A549 (cell line): ENCODE data around the gene IQCN. TPM values are rescaled to one million over a fixed set of nuclear protein-coding genes. Genes with fewer than 3 reads are reported as not detected.

ENCODE experiments used
- ATAC-seq, 2 experiments: fragments of 200-7000 bp in 1 of 2; fragments of >200 bp in 1 of 2; cut with Nextera tagmentation in 1 of 2; cut with Tn5 transposase in 1 of 2; 3 replicates each; pipeline versions ENCODE4 v1.8.0 to v1.9.1; 2018 to 2020; ENCODE audit warnings: mild to moderate bottlenecking in 1 of 2, moderate library complexity in 1 of 2
- CTCF ChIA-PET: fragments of 300-600 bp; sonication (Branson Sonifier 250); formaldehyde crosslinking; extraction: SDS; loops from one replicate; lab custom pipeline; 2021; ENCODE audit warnings: antibody characterized with exemption, inconsistent platforms; lab: Yijun Ruan, JAX
- POLR2A ChIA-PET: fragments of 350-600 bp; formaldehyde crosslinking; extraction: SDS; loops from one replicate; lab custom pipeline; 2021; ENCODE audit warnings: antibody characterized with exemption, inconsistent platforms; lab: Yijun Ruan, JAX
- DNase-seq, 2 experiments: peaks; one replicate each; pipeline versions ENCODE4 v3.0.0 to v3.0.0-alpha.2; 2011 to 2016; ENCODE audit warnings: low read depth in 1 of 2, low spot score in 1 of 2
- FAIRE-seq: peaks from 2 replicates; lab custom pipeline; 2011; peaks lifted over from hg19 to GRCh38; lab: Jason Lieb, UNC
- H3K27ac ChIP-seq, 2 experiments: fragments of >200 bp; sonication (Bioruptor Twin); formaldehyde crosslinking; 3 replicates each; pipeline ENCODE4 v1.5.1; 2016 to 2017
- H3K4me1 ChIP-seq: fragments of >200 bp; sonication (Bioruptor Twin); formaldehyde crosslinking; 3 replicates; pipeline ENCODE4 v1.6.1; 2016
- H3K4me2 ChIP-seq: fragments of >200 bp; sonication (Bioruptor Twin); formaldehyde crosslinking; 3 replicates; pipeline ENCODE4 v1.6.1; 2016
- H3K4me3 ChIP-seq: fragments of >200 bp; sonication (Bioruptor Twin); formaldehyde crosslinking; 3 replicates; pipeline ENCODE4 v1.5.1; 2016
- H3K9me3 ChIP-seq: fragments of >200 bp; sonication (Bioruptor Twin); formaldehyde crosslinking; 3 replicates; pipeline ENCODE4 v1.6.1; 2016
- BHLHE40 ChIP-seq: IDR thresholded peaks from 2 replicates; pipeline ENCODE4 v1.6.1; 2012; ENCODE audit warnings: low read depth, low read length, inconsistent platforms
- CBX2 ChIP-seq: fragments of 200-600 bp; sonication (generic); IDR thresholded peaks from 2 replicates; pipeline ENCODE4 v1.6.1; 2016; ENCODE audit warnings: low read depth, mild to moderate bottlenecking, borderline replicate concordance
- CBX8 ChIP-seq: fragments of 200-600 bp; sonication (generic); IDR thresholded peaks from 2 replicates; pipeline ENCODE4 v1.6.1; 2016
- CEBPB ChIP-seq, 2 experiments: fragments of >200 bp in 1 of 2; sonication (Bioruptor Twin) in 1 of 2; formaldehyde crosslinking in 1 of 2; IDR thresholded peaks; 2 replicates each; pipeline ENCODE4 v1.6.1; 2012 to 2016
- CHD2 ChIP-seq: fragments of 150-350 bp; IDR thresholded peaks from 2 replicates; pipeline ENCODE4 v1.6.1; 2014; ENCODE audit warnings: low read length; ENCODE audit not compliant: partially characterized antibody
- CHD4 ChIP-seq: fragments of 200-600 bp; sonication (generic); IDR thresholded peaks from 2 replicates; pipeline ENCODE4 v1.6.1; 2016; ENCODE audit warnings: antibody characterized with exemption, mild to moderate bottlenecking, borderline replicate concordance
- EHF ChIP-seq: fragments of 250-450 bp; sonication (Bioruptor Pico); IDR thresholded peaks from 2 replicates; pipeline ENCODE4 v1.5.0; 2020; ENCODE audit warnings: mild to moderate bottlenecking
- EP300 ChIP-seq, 2 experiments: fragments of >200 bp; sonication (Bioruptor Twin); formaldehyde crosslinking; IDR thresholded peaks; 2 replicates in 1 of 2; 3 replicates in 1 of 2; pipeline ENCODE4 v1.6.1; 2016 to 2017
- FOSB ChIP-seq: fragments of 250-450 bp; sonication (Bioruptor Pico); IDR thresholded peaks from 2 replicates; pipeline ENCODE4 v1.5.0; 2020; ENCODE audit warnings: mild to moderate bottlenecking, moderate library complexity
- FOSL2 ChIP-seq, 2 experiments: fragments of 450-650 bp in 1 of 2; fragments of >200 bp in 1 of 2; sonication (Bioruptor Twin) in 1 of 2; formaldehyde crosslinking; IDR thresholded peaks; 2 replicates each; pipeline versions ENCODE4 v1.5.0 to v1.6.1; 2016 to 2020; ENCODE audit warnings: mild to moderate bottlenecking in 1 of 2, moderate library complexity in 1 of 2
- GATA3 ChIP-seq: IDR thresholded peaks from 2 replicates; pipeline ENCODE4 v1.6.1; 2012; ENCODE audit warnings: borderline replicate concordance
- HEYL ChIP-seq: fragments of 250-450 bp; sonication (Bioruptor Pico); IDR thresholded peaks from 2 replicates; pipeline ENCODE4 v1.8.0; 2021; ENCODE audit warnings: mild to moderate bottlenecking, moderate library complexity
- HOXA7 ChIP-seq: fragments of 250-450 bp; sonication (Bioruptor Pico); IDR thresholded peaks from 2 replicates; pipeline ENCODE4 v1.5.0; 2020; ENCODE audit warnings: mild to moderate bottlenecking, moderate library complexity
- HOXB13 ChIP-seq: fragments of 250-450 bp; sonication (Bioruptor Pico); IDR thresholded peaks from 2 replicates; pipeline ENCODE4 v1.5.0; 2020; ENCODE audit warnings: low read depth, mild to moderate bottlenecking, moderate library complexity
- HOXB5 ChIP-seq: fragments of 250-450 bp; sonication (Bioruptor Pico); IDR thresholded peaks from 2 replicates; pipeline ENCODE4 v1.5.0; 2020; ENCODE audit warnings: mild to moderate bottlenecking, moderate library complexity
- KDM1A ChIP-seq: fragments of 200-600 bp; sonication (generic); IDR thresholded peaks from 2 replicates; pipeline ENCODE4 v1.6.1; 2016; ENCODE audit warnings: low read depth, mild to moderate bottlenecking
- MAZ ChIP-seq: fragments of 150-350 bp; IDR thresholded peaks from 2 replicates; pipeline ENCODE4 v1.6.1; 2014; ENCODE audit warnings: antibody characterized with exemption, low read depth, low read length, borderline replicate concordance
- PHF8 ChIP-seq: fragments of 200-600 bp; sonication (generic); IDR thresholded peaks from 2 replicates; pipeline ENCODE4 v1.6.1; 2016; ENCODE audit warnings: low read depth, mild to moderate bottlenecking, antibody characterized with exemption, moderate library complexity, borderline replicate concordance
- POLR2A ChIP-seq: IDR thresholded peaks from 2 replicates; pipeline ENCODE4 v1.6.1; 2012; ENCODE audit warnings: mild to moderate bottlenecking, low read length
- RAD21 ChIP-seq, 2 experiments: fragments of >200 bp in 1 of 2; sonication (Bioruptor Twin) in 1 of 2; formaldehyde crosslinking in 1 of 2; IDR thresholded peaks in 1 of 2; conservative IDR thresholded peaks in 1 of 2; 2 replicates in 1 of 2; 3 replicates in 1 of 2; pipeline ENCODE4 v1.6.1; 2012 to 2018; ENCODE audit warnings: inconsistent platforms in 1 of 2
- SMC3 ChIP-seq: fragments of >200 bp; sonication (Bioruptor Twin); formaldehyde crosslinking; IDR thresholded peaks from 3 replicates; pipeline ENCODE4 v1.6.1; 2018; ENCODE audit warnings: inconsistent platforms
- TFCP2L1 ChIP-seq: fragments of 250-450 bp; sonication (Bioruptor Pico); IDR thresholded peaks from 2 replicates; pipeline ENCODE4 v1.5.0; 2021; ENCODE audit warnings: mild to moderate bottlenecking
- TP53 ChIP-seq: fragments of 250-450 bp; sonication (Bioruptor Pico); IDR thresholded peaks from 2 replicates; pipeline ENCODE4 v1.5.0; 2021; ENCODE audit warnings: mild to moderate bottlenecking, moderate library complexity
- ZFP36 ChIP-seq: fragments of 450-650 bp; IDR thresholded peaks from 2 replicates; pipeline ENCODE4 v1.6.1; 2014; ENCODE audit warnings: borderline replicate concordance; ENCODE audit not compliant: partially characterized antibody
- WGBS: methylation state at CpG from one replicate; pipeline ENCODE4 v1.1.6; 2017; ENCODE audit errors: missing lambda C conversion rate; 5-methylcytosine and 5-hydroxymethylcytosine counted together
- polyA plus RNA-seq, 4 experiments: library from polyadenylated mRNA; depleted of rRNA in 3 of 4; stranded (reverse); fragments of >200 nt; fragmentation: RNase III in 1 of 4; extraction: RNeasy Plus Mini Kit Qiagen cat#74134 plus additional on column Dnase treatment in 1 of 4; gene quantifications; 2 replicates in 3 of 4; 3 replicates in 1 of 4; pipeline ENCODE4 v1.2.3, GENCODE V29; 2011 to 2017
- TF ChIP-seq, protein P1 (sequence below): IDR thresholded peaks from 2 replicates; pipeline ENCODE4 v1.6.1; 2012
- TF ChIP-seq, protein P2 (sequence below): fragments of 250-450 bp; sonication (Bioruptor Pico); IDR thresholded peaks from 2 replicates; pipeline ENCODE4 v1.5.0; 2020; ENCODE audit warnings: low read depth, mild to moderate bottlenecking, moderate library complexity

IQCN gene
- polyA plus RNA-seq, 2 of the 4 experiments (the other 2 are of a cell fraction) = 0.34 to 0.50 TPM

DNA sequence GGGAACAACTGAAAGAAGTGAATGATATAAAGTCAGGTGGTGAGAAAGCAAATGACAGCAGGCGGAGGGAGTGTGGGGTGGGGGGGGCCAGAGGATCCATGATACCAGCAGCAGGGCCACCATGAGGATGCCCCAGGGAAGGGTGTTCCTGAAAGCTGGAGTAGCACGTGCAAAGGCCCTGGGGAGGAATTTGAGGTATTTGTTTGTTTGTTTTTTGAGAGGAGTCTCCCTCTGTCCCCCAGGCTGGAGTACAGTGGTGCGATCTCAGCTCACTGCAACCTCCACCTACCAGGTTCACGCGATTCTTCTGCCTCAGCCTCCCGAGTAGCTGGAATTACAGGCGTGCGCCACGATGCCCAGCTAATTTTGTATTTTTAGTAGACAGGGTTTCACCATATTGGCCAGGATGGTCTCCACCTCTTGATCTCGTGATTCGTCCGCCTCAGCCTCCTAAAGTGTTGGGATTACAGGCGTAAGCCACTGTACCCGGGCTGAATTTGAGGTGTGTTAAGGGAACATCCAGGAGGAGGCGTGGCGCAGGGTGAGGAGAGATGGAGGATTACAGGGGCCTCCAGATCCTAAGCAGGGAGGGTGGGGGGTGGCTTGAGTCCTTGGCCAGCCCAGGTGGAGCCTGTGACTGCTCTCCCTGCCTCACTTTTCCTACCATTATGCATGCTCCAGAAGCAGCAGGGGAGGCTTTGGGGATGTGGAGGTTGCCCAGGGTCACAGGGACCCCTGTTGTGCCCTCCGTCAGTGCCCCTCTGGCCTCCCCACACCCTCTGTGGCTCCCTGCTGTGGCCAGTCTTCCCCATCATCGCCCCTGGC, 19.6 kb upstream of the IQCN start:
- FAIRE-seq (no peak), DNase-seq (no peak), ATAC-seq (no peak)
- peak overlapping the region; percentile 56 for H3K4me3 ChIP-seq
- 78% methylated on average over 17 of the region's 18 CpGs for WGBS
- POLR2A ChIA-PET = interaction anchor here (1.5 to 3.0 kb wide), 5 partner anchors 9 to 92 kb away, joined by 6 to 235 read pairs (median 48); partner anchors contain the start of genes GDF15, JUND and LSM4
- no peaks in the 10 kb centered on the region for H3K9me3 ChIP-seq
- peak overlapping the region; percentile 92 for H3K4me2 ChIP-seq
- H3K27ac ChIP-seq = peak overlapping the region; percentile 99 to 100
- H3K4me1 ChIP-seq = peaks cover 37% of the 10 kb centered on the region
- CTCF ChIA-PET = interaction anchor here (0.9 to 6.5 kb wide), 3 partner anchors 15 to 34 kb away, joined by 3 to 57 read pairs (median 6); partner anchors contain the start of gene JUND
- TF ChIP-seq TFCP2L1 (CRISPR knock-in tag) = no peak
- no peak for TF ChIP-seq GATA3
- 0 out of 2 replicates have a peak, but pooled peaks have one; percentile 14 for TF ChIP-seq BHLHE40
- TF ChIP-seq FOSB (CRISPR knock-in tag) = no peak

DNA sequence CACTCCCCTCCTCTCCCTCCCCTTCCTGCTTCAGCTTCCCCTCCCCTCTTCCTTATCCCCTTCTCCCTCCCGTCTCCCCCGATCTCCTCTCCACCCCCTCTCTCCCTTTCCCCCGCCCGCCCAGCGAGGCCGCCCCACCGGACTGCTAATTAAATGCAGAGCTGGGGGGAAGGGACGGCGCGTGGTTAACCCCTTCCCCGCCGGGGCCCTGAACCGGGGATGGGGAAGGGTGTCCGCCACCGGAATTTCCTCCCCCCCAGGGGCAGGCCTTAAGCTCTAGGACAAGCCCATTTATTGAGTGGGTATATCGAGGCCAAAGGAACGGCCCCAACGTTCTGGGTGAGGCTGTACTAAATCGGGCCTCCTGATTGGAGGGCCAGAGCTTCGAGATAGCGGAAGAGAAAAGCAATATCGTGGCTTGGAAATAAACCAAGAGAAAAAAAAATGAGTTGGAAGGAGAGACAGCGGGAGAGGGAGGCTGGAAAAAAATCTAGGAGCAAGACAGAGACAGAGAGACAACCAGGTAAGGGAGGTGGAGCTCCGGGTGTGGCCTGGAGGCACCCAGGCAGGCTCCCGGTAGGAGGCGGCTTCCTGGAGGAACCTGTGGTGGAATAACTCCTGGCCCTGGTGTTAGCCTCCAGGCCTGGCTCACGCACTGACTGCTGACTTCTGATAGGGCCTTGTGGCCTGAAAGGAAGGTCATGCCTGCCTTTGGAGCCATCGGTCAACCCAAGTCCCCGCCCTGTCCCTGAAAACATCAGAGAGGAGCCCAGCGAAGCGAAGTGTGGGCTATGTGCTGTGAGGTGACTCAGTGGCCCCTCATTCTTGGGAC, 18.8 kb upstream of the IQCN start:
- TF ChIP-seq CHD2 = peak; percentile 40
- no peak for TF ChIP-seq BHLHE40
- TF ChIP-seq KDM1A = peak; percentile 28
- no peak for TF ChIP-seq POLR2A
- no peak for TF ChIP-seq HOXA7 (CRISPR knock-in tag)
- TF ChIP-seq RAD21 (conservative IDR thresholded peaks at IDR 0.05 in 1 of 2, IDR thresholded peaks at IDR 0.05 in 1 of 2) = 0 out of 5 replicates have a peak, but pooled peaks of 1 of the 2 experiments have one; percentile 7
- peak; percentile 60; the same call in 1 of the 2 replicates for TF ChIP-seq HOXB13 (CRISPR knock-in tag)
- peak; percentile 25; the same call in 2 of the 3 replicates for TF ChIP-seq SMC3
- TF ChIP-seq EP300 (IDR thresholded peaks at IDR 0.05) = peak in 1 of 2 experiments; percentile 32; a peak in 1 of 5 replicates
- TF ChIP-seq PHF8 = no peak
- TF ChIP-seq FOSL2 (IDR thresholded peaks at IDR 0.05) = no peak
- 0 out of 2 replicates have a peak, but pooled peaks have one; percentile 36 for TF ChIP-seq FOSL2 (CRISPR knock-in tag; IDR thresholded peaks at IDR 0.05)
- TF ChIP-seq, protein P1, sequence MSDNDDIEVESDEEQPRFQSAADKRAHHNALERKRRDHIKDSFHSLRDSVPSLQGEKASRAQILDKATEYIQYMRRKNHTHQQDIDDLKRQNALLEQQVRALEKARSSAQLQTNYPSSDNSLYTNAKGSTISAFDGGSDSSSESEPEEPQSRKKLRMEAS = peak; percentile 42
- TF ChIP-seq ZFP36 = peak; percentile 99
- no peak for FAIRE-seq
- ATAC-seq = peak; percentile 69 to 77
- Histone ChIP-seq H3K4me3 (peak overlapping the region; percentile 56), H3K4me2 (peak overlapping the region; percentile 92), H3K27ac (peak overlapping the region; percentile 99 to 100), H3K9me3 (no peaks in the 10 kb centered on the region), H3K4me1 (peaks cover 30% of the 10 kb centered on the region)
- peak; percentile 71 to 92 for DNase-seq
- CTCF ChIA-PET = interaction anchor here (0.9 to 6.5 kb wide), 7 partner anchors 11 to 35 kb away, joined by 3 to 57 read pairs (median 3); partner anchors contain the start of gene JUND
- 5% methylated on average over 21 of the region's 31 CpGs for WGBS
- POLR2A ChIA-PET = interaction anchor here (0.6 to 3.0 kb wide), 12 partner anchors 10 to 242 kb away, joined by 3 to 235 read pairs (median 6); partner anchors contain the start of genes GDF15, IQCN, JUND and LSM4

DNA sequence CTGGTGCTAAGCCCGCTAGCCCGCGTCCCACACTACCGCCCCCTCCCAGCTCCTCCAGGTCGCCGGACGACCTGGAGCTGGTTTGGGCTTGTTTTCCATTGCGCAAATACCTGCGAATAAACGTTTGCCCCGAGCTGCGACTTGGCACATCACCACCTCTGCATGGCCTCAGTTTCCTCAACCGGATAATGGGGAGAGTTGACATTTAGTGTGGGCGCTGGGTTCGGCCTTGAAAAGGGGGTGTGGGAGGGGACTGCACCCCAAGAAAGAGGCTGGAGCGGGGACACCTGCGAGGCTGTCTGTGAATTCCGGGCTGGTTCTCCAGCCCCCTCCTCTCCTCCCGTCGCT, 18.2 kb upstream of the IQCN start:
- Histone ChIP-seq H3K4me2 (peak overlapping the region; percentile 92), H3K4me1 (peaks cover 30% of the 10 kb centered on the region), H3K9me3 (no peaks in the 10 kb centered on the region), H3K27ac (peak overlapping the region; percentile 99 to 100), H3K4me3 (peak overlapping the region; percentile 56)
- under 1% methylated on average over 11 of the region's 20 CpGs for WGBS
- ATAC-seq = peak in 1 of 2 experiments; percentile 49; a peak in 4 of 6 replicates
- TF ChIP-seq CHD4 (no peak), CBX8 (no peak), CEBPB (IDR thresholded peaks at IDR 0.05) (peak; percentile 23 to 72; a peak in 3 of 4 replicates), EHF (CRISPR knock-in tag) (0 out of 2 replicates have a peak, but pooled peaks have one; percentile 9), MAZ (no peak), HOXA7 (CRISPR knock-in tag) (peak; percentile 43; the same call in 1 of the 2 replicates), HOXB5 (CRISPR knock-in tag) (no peak), CBX2 (no peak), TP53 (CRISPR knock-in tag) (0 out of 2 replicates have a peak, but pooled peaks have one; percentile 59), HEYL (CRISPR knock-in tag) (no peak), FOSL2 (IDR thresholded peaks at IDR 0.05) (no peak), FOSL2 (CRISPR knock-in tag; IDR thresholded peaks at IDR 0.05) (no peak)
- TF ChIP-seq, protein P1 = no peak
- TF ChIP-seq, protein P2, sequence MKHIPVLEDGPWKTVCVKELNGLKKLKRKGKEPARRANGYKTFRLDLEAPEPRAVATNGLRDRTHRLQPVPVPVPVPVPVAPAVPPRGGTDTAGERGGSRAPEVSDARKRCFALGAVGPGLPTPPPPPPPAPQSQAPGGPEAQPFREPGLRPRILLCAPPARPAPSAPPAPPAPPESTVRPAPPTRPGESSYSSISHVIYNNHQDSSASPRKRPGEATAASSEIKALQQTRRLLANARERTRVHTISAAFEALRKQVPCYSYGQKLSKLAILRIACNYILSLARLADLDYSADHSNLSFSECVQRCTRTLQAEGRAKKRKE (CRISPR knock-in tag) = no peak
- POLR2A ChIA-PET = interaction anchor here (0.5 to 3.0 kb wide), 10 partner anchors 11 to 124 kb away, joined by 3 to 235 read pairs (median 6); partner anchors contain the start of genes GDF15, JUND and LSM4
- no peak for FAIRE-seq
- DNase-seq = peak in 1 of 2 experiments; percentile 30
- CTCF ChIA-PET = interaction anchor here (0.7 to 6.5 kb wide), 7 partner anchors 10 to 36 kb away, joined by 3 to 57 read pairs (median 3); partner anchors contain the start of gene JUND
